A549 (cell line): ENCODE measurements around the gene CFAP68.

Source experiments
- BHLHE40 ChIP-seq: IDR thresholded peaks from 2 replicates; pipeline ENCODE4 v1.6.1; 2012; ENCODE audit warnings: low read depth, low read length, inconsistent platforms
- CBX8 ChIP-seq: fragments of 200-600 bp; sonication (generic); IDR thresholded peaks from 2 replicates; pipeline ENCODE4 v1.6.1; 2016
- CEBPB ChIP-seq, 2 experiments: fragments of >200 bp in 1 of 2; sonication (Bioruptor Twin) in 1 of 2; formaldehyde crosslinking in 1 of 2; IDR thresholded peaks; 2 replicates each; pipeline ENCODE4 v1.6.1; 2012 to 2016
- CHD2 ChIP-seq: fragments of 150-350 bp; IDR thresholded peaks from 2 replicates; pipeline ENCODE4 v1.6.1; 2014; ENCODE audit warnings: low read length; ENCODE audit not compliant: partially characterized antibody
- CTCF ChIP-seq: fragments of >200 bp; sonication (Bioruptor Twin); formaldehyde crosslinking; IDR thresholded peaks from 3 replicates; pipeline ENCODE4 v1.5.1; 2016
- JUN ChIP-seq, 2 experiments: fragments of >200 bp; sonication (Bioruptor Twin); formaldehyde crosslinking; IDR thresholded peaks; 2 replicates in 1 of 2; 3 replicates in 1 of 2; pipeline ENCODE4 v1.6.1; 2016 to 2017
- MAX ChIP-seq: IDR thresholded peaks from 2 replicates; pipeline ENCODE4 v1.6.1; 2012
- MAZ ChIP-seq: fragments of 150-350 bp; IDR thresholded peaks from 2 replicates; pipeline ENCODE4 v1.6.1; 2014; ENCODE audit warnings: antibody characterized with exemption, low read depth, low read length, borderline replicate concordance
- POLR2A ChIP-seq: IDR thresholded peaks from 2 replicates; pipeline ENCODE4 v1.6.1; 2012; ENCODE audit warnings: mild to moderate bottlenecking, low read length
- RAD21 ChIP-seq, 2 experiments: fragments of >200 bp in 1 of 2; sonication (Bioruptor Twin) in 1 of 2; formaldehyde crosslinking in 1 of 2; IDR thresholded peaks in 1 of 2; conservative IDR thresholded peaks in 1 of 2; 2 replicates in 1 of 2; 3 replicates in 1 of 2; pipeline ENCODE4 v1.6.1; 2012 to 2018; ENCODE audit warnings: inconsistent platforms in 1 of 2

DNA sequence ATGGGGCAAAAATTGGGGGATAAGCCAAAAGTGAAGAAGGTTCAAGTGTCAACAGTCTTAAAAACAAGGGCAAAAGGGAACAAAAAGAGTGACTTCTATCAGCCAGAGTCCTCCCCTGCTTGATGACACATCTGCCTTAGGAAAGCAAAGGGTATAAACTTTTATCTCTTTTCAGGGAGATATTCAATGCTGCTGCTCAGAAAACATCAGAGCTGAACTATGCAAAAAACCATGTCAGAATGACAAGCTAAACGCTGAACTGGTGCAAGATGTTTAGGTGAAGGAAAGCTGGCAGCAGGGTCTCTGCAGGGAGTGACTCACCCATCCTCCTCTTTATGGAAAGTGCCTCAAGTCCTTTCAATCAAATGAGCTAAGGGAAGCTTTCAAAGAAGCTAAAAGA is 32.7 kb upstream of the CFAP68 start:
- no peak for TF ChIP-seq RAD21 (conservative IDR thresholded peaks at IDR 0.05 in 1 of 2, IDR thresholded peaks at IDR 0.05 in 1 of 2)
- TF ChIP-seq CTCF, result no peak
- TF ChIP-seq MAZ, result no peak
- no peak for TF ChIP-seq CEBPB (IDR thresholded peaks at IDR 0.05)
- no peak for TF ChIP-seq BHLHE40
- TF ChIP-seq JUN (IDR thresholded peaks at IDR 0.05), result no peak
- no peak for TF ChIP-seq CHD2
- TF ChIP-seq CBX8, result no peak
- TF ChIP-seq MAX, result no peak
- no peak for TF ChIP-seq POLR2A
